ENCODE measurements around the gene TPCN2. TPM values are rescaled to one million over a fixed set of nuclear protein-coding genes. Genes with fewer than 3 reads are reported as not detected.

TPCN2 gene
- total and polyA plus RNA-seq, 12 donors: 3.4 to 19.2 (median 7.8) TPM

- H3K36me3 ChIP-seq: peaks cover 0 to 87% (median 0%) of the 10 kb centered on the region in 9 donors
- intact Hi-C loops (cut with DNase I): loop anchor here in 6 of 10 donors (10.0 kb wide), 6 partner anchors 152 to 482 kb away; partner anchors contain the start of genes IGHMBP2 (in 2 of the 6) and MRPL21 (in 2 of the 6)
- peaks cover 0 to 38% (median 17%) of the 10 kb centered on the region in 9 donors for H3K4me1 ChIP-seq
Measured at GRCh38 chr11:69086152-69087132, 37.7 kb downstream of the TPCN2 start.

GRCh38 chr11:69087133-69087524 lies 38.4 kb downstream of the TPCN2 start:
- Histone ChIP-seq H3K36me3 (peaks cover 0 to 87% (median 0%) of the 10 kb centered on the region in 9 donors), H3K27me3 (no peaks in the 10 kb centered on the region), H3K4me3 (no peak overlapping the region), H3K9me3 (peaks cover 0 to 5% (median 0%) of the 10 kb centered on the region in 11 donors), H3K27ac (peak overlapping the region in 7 of 10 donors; percentile 50 to 78 (median 63)), H3K4me1 (peaks cover 0 to 38% (median 17%) of the 10 kb centered on the region in 9 donors)
- ATAC-seq (peak in 6 of 8 donors; percentile 6 to 77 (median 37)), DNase-seq (peak in 1 of 2 donors; percentile 31)
- WGBS, 2 donors: 66 to 71% methylated on average over 11 of the region's 11 CpGs
- TF ChIP-seq CTCF (IDR thresholded peaks at IDR 0.05): no peak
- intact Hi-C loops (cut with DNase I): loop anchor here in 6 of 10 donors (10.0 kb wide), 6 partner anchors 152 to 482 kb away; partner anchors contain the start of genes IGHMBP2 (in 2 of the 6) and MRPL21 (in 2 of the 6)

More at GRCh38 chr11:69086152-69087132, 37.7 kb downstream of the TPCN2 start:
- Histone ChIP-seq H3K27ac (peak overlapping the region in 7 of 10 donors; percentile 50 to 78 (median 63)), H3K9me3 (peaks cover 0 to 1% (median 0%) of the 10 kb centered on the region in 11 donors), H3K27me3 (no peaks in the 10 kb centered on the region), H3K4me3 (no peak overlapping the region)
- ATAC-seq (peak in 3 of 8 donors; percentile 2 to 28 (median 7)), DNase-seq (peak in 1 of 2 donors; percentile 10)
- TF ChIP-seq CTCF (IDR thresholded peaks at IDR 0.05): no peak
- 79% methylated on average over 28 of the region's 28 CpGs for WGBS, 2 donors

GRCh38 chr11:69087811-69088210 lies 39.1 kb downstream of the TPCN2 start:
- peaks cover 0 to 88% (median 0%) of the 10 kb centered on the region in 9 donors for H3K36me3 ChIP-seq
- H3K27me3 ChIP-seq: no peaks in the 10 kb centered on the region
- H3K4me3 ChIP-seq: no peak overlapping the region
- H3K9me3 ChIP-seq: peaks cover 0 to 5% (median 0%) of the 10 kb centered on the region in 11 donors
- H3K4me1 ChIP-seq: peaks cover 0 to 38% (median 17%) of the 10 kb centered on the region in 9 donors
- 81 to 86% methylated on average over 14 of the region's 14 CpGs for WGBS, 2 donors
- H3K27ac ChIP-seq: peak overlapping the region in 6 of 10 donors; percentile 2 to 78 (median 59)
- no peak for DNase-seq
- intact Hi-C loops (cut with DNase I): loop anchor here in 6 of 10 donors (10.0 kb wide), 6 partner anchors 153 to 483 kb away; partner anchors contain the start of genes IGHMBP2 (in 2 of the 6) and MRPL21 (in 2 of the 6)
- no peak for TF ChIP-seq CTCF (IDR thresholded peaks at IDR 0.05)
- no peak for ATAC-seq

GRCh38 chr11:69088676-69089146 lies 40.0 kb downstream of the TPCN2 start:
- WGBS, 2 donors: 28 to 31% methylated on average over 11 of the region's 11 CpGs
- Histone ChIP-seq H3K9me3 (peaks cover 0 to 5% (median 0%) of the 10 kb centered on the region in 11 donors), H3K4me1 (peaks cover 0 to 38% (median 17%) of the 10 kb centered on the region in 9 donors), H3K27me3 (no peaks in the 10 kb centered on the region), H3K27ac (peak overlapping the region in 5 of 10 donors; percentile 4 to 72 (median 53)), H3K36me3 (peaks cover 0 to 87% (median 0%) of the 10 kb centered on the region in 9 donors), H3K4me3 (no peak overlapping the region)
- DNase-seq: peak; percentile 52 to 79
- TF ChIP-seq CTCF (IDR thresholded peaks at IDR 0.05): peak; percentile 57 to 85 (median 79)
- intact Hi-C loops (cut with DNase I): loop anchor here in 6 of 10 donors (10.0 kb wide), 6 partner anchors 154 to 484 kb away; partner anchors contain the start of genes IGHMBP2 (in 2 of the 6) and MRPL21 (in 2 of the 6)
- ATAC-seq: peak; percentile 58 to 86 (median 72)

Measured in heart right ventricle (tissue), 16 donors.